Esophagus squamous epithelium (tissue), 5 donors: ENCODE results near the gene STEEP1. TPM values are rescaled to one million over a fixed set of nuclear protein-coding genes. Genes with fewer than 3 reads are reported as not detected.

Experiments used
- DNase-seq: peaks from one replicate; lab custom pipeline; 2025; lab: John Stamatoyannopoulos, UW
- H3K27ac ChIP-seq, 4 donors: fragments of 200-600 bp; sonication (generic); one replicate each; pipeline ENCODE4 v1.5.1; 2016 to 2019; ENCODE audit warnings: mild to moderate bottlenecking in 1 of 4
- H3K27me3 ChIP-seq, 4 donors: fragments of 200-600 bp; sonication (generic); 1 replicate in 3 of 4; 2 replicates in 1 of 4; pipeline versions ENCODE4 v1.5.1 to v1.6.0; 2017 to 2021; ENCODE audit warnings: antibody characterized with exemption in 1 of 4
- H3K36me3 ChIP-seq, 3 donors: fragments of 200-600 bp; sonication (generic); one replicate each; pipeline ENCODE4 v1.5.1; 2016 to 2019
- H3K4me1 ChIP-seq, 3 donors: fragments of 200-600 bp; sonication (generic); one replicate each; pipeline ENCODE4 v1.5.1; 2017 to 2019
- H3K4me3 ChIP-seq, 4 donors: fragments of 200-600 bp; sonication (generic); 1 replicate in 3 of 4; 2 replicates in 1 of 4; pipeline ENCODE4 v1.5.1; 2016 to 2019; ENCODE audit warnings: mild to moderate bottlenecking in 2 of 4, moderate library complexity in 1 of 4
- H3K9me3 ChIP-seq, 3 donors: fragments of 200-600 bp; sonication (generic); one replicate each; pipeline ENCODE4 v1.5.1; 2016 to 2019
- CTCF ChIP-seq, 6 experiments: fragments of 450-650 bp in 4 of 6; fragments of 200-600 bp in 2 of 6; sonication (generic) in 2 of 6; IDR thresholded peaks; one replicate each; pipeline ENCODE4 v1.5.1; 2016 to 2019; ENCODE audit warnings: antibody characterized with exemption in 6 of 6, mild to moderate bottlenecking in 4 of 6, moderate library complexity in 4 of 6
- POLR2A ChIP-seq, 4 donors: fragments of 450-650 bp; IDR thresholded peaks; one replicate each; pipeline ENCODE4 v1.6.1; 2017; ENCODE audit warnings: antibody characterized with exemption in 4 of 4, mild to moderate bottlenecking in 4 of 4, moderate library complexity in 3 of 4
- WGBS, 2 donors: methylation state at CpG; one replicate each; pipeline ENCODE4 v1.1.5; 2018; 5-methylcytosine and 5-hydroxymethylcytosine counted together
- intact Hi-C: fragments of 100-400 bp; cut with DNase I; formaldehyde crosslinking; loops from one replicate; pipeline ENCODE4 v1.15.0; 2022
- total RNA-seq, 4 donors: library from RNA; depleted of rRNA; stranded (reverse); fragments of >200 nt; gene quantifications; one replicate each; pipeline ENCODE4 v1.1.0, GENCODE V29; 2016
- donor health status: DM: yes; HTN: yes; CAD: no.

The STEEP1 gene
- total RNA-seq, 4 donors from 2014 or later, result 14.8 to 31.1 (median 17.2) TPM

- 30 to 54% methylated on average over 2 of the region's 2 CpGs for WGBS, 2 donors
Observed at GRCh38 chrX:119583431-119584059, 18.3 kb upstream of the STEEP1 start.

GRCh38 chrX:119579414-119579813, 14.2 kb upstream of the STEEP1 start:
- no peaks in the 10 kb centered on the region for H3K27me3 ChIP-seq
- intact Hi-C loops, result no loop called here
- peaks cover 0 to 12% (median 0%) of the 10 kb centered on the region in 3 donors for H3K36me3 ChIP-seq
- H3K9me3 ChIP-seq, result no peaks in the 10 kb centered on the region
- H3K4me3 ChIP-seq, result no peak overlapping the region
- TF ChIP-seq CTCF (IDR thresholded peaks at IDR 0.05) (no peak), POLR2A (IDR thresholded peaks at IDR 0.05) (no peak)
- peaks cover 0 to 15% (median 7%) of the 10 kb centered on the region in 3 donors for H3K4me1 ChIP-seq
- no peak overlapping the region for H3K27ac ChIP-seq
- no peak for DNase-seq

More at GRCh38 chrX:119583431-119584059, 18.3 kb upstream of the STEEP1 start:
- TF ChIP-seq POLR2A (IDR thresholded peaks at IDR 0.05), result no peak
- TF ChIP-seq CTCF (IDR thresholded peaks at IDR 0.05), result no peak
- H3K4me1 ChIP-seq, result no peaks in the 10 kb centered on the region
- no peaks in the 10 kb centered on the region for H3K27me3 ChIP-seq
- no peaks in the 10 kb centered on the region for H3K9me3 ChIP-seq
- no peak overlapping the region for H3K4me3 ChIP-seq
- H3K27ac ChIP-seq, result no peak overlapping the region
- DNase-seq, result no peak
- intact Hi-C loops, result no loop called here
- H3K36me3 ChIP-seq, result peaks cover 0 to 12% (median 0%) of the 10 kb centered on the region in 3 donors

- Histone ChIP-seq H3K27me3 (no peaks in the 10 kb centered on the region), H3K27ac (peak within 1 kb of the TSS; percentile 93 to 97 (median 96)), H3K9me3 (no peaks in the 10 kb centered on the region), H3K4me3 (peak within 1 kb of the TSS; percentile 68 to 83 (median 75)), H3K4me1 (peaks cover 0 to 23% (median 7%) of the 10 kb centered on the region in 3 donors), H3K36me3 (no peaks in the 10 kb centered on the region)
- 32% methylated on average over 11 of the region's 86 CpGs; no CpG with 5 or more reads in 1 of the 2 donors for WGBS, 2 donors
- TF ChIP-seq CTCF (IDR thresholded peaks at IDR 0.05) (peak in 3 of 6 experiments; percentile 20 to 41 (median 36)), POLR2A (IDR thresholded peaks at IDR 0.05) (peak in 3 of 4 donors; percentile 6 to 84 (median 82))
- peak; percentile 51 for DNase-seq
- intact Hi-C loops, result no loop called here
Observed at GRCh38 chrX:119574394-119575266, 9.4 kb upstream of the STEEP1 start, which contains the start of gene UBE2A. UBE2A (plus strand) TSS chrX:119574563; CDS start chrX:119574712, 149 bp downstream.

- no peaks in the 10 kb centered on the region for H3K27me3 ChIP-seq
- peak; percentile 4 for DNase-seq
- TF ChIP-seq CTCF (IDR thresholded peaks at IDR 0.05) (no peak), POLR2A (IDR thresholded peaks at IDR 0.05) (no peak)
- H3K4me3 ChIP-seq, result peak overlapping the region; percentile 68 to 83 (median 75)
- no peaks in the 10 kb centered on the region for H3K9me3 ChIP-seq
- H3K27ac ChIP-seq, result peak overlapping the region; percentile 93 to 97 (median 96)
- intact Hi-C loops, result no loop called here
- peaks cover 0 to 23% (median 7%) of the 10 kb centered on the region in 3 donors for H3K4me1 ChIP-seq
- H3K36me3 ChIP-seq, result no peaks in the 10 kb centered on the region
- 0 to 35% methylated on average over 5 to 22 of the region's 30 CpGs for WGBS, 2 donors
Observed at GRCh38 chrX:119573840-119574393, 8.7 kb upstream of the STEEP1 start.
